MCF 10A (cell line): ENCODE data around the gene SLC26A9. TPM values are rescaled to one million over a fixed set of nuclear protein-coding genes. Genes with fewer than 3 reads are reported as not detected.

ENCODE experiments used
- BruUV-seq: library from RNA; stranded (reverse); fragments of 400-500 nt; replicated peaks from 2 replicates; lab custom pipeline; 2021; lab: Mats Ljungman, UMichigan
- CTCF ChIA-PET: fragments of 300-600 bp; sonication (Branson Sonifier 250); formaldehyde crosslinking; extraction: SDS; loops from one replicate; lab custom pipeline; 2021; ENCODE audit warnings: antibody characterized with exemption, inconsistent platforms; lab: Yijun Ruan, JAX
- POLR2A ChIA-PET: fragments of 300-600, 350-650 bp; sonication (Branson Sonifier 250); formaldehyde crosslinking; extraction: SDS; loops from one replicate; lab custom pipeline; 2020; ENCODE audit warnings: antibody characterized with exemption, inconsistent platforms; lab: Yijun Ruan, JAX
- DNase-seq: peaks from one replicate; pipeline ENCODE4 v3.0.0-alpha.2; 2018; ENCODE audit not compliant: unreplicated experiment
- H3K27ac Mint-ChIP-seq: one replicate; pipeline ENCODE4 v1.8.0; 2022; ENCODE audit warnings: mild to moderate bottlenecking, low read depth, mixed read lengths; ENCODE audit not compliant: unreplicated experiment
- H3K27me3 Mint-ChIP-seq: one replicate; pipeline ENCODE4 v1.8.0; 2022; ENCODE audit warnings: mixed read lengths; ENCODE audit not compliant: insufficient read depth, unreplicated experiment
- H3K36me3 Mint-ChIP-seq: one replicate; pipeline ENCODE4 v1.8.0; 2022; ENCODE audit warnings: mild to moderate bottlenecking, moderate library complexity, mixed read lengths; ENCODE audit not compliant: insufficient read depth, unreplicated experiment
- H3K4me1 Mint-ChIP-seq: one replicate; pipeline ENCODE4 v1.8.0; 2022; ENCODE audit warnings: mixed read lengths; ENCODE audit not compliant: insufficient read depth, unreplicated experiment
- H3K4me3 Mint-ChIP-seq: one replicate; pipeline ENCODE4 v1.8.0; 2022; ENCODE audit warnings: mild to moderate bottlenecking, moderate library complexity, mixed read lengths; ENCODE audit not compliant: unreplicated experiment
- H3K9me3 Mint-ChIP-seq: one replicate; pipeline ENCODE4 v1.8.0; 2022; ENCODE audit warnings: mixed read lengths; ENCODE audit not compliant: unreplicated experiment
- CTCF ChIP-seq: fragments of 200-600 bp; IDR thresholded peaks from one replicate; pipeline ENCODE4 v1.8.0; 2022; ENCODE audit warnings: antibody characterized with exemption, mild to moderate bottlenecking; ENCODE audit not compliant: unreplicated experiment
- intact Hi-C: fragments of 100-400 bp; cut with micrococcal nuclease; formaldehyde crosslinking; loops from 2 replicates; pipeline ENCODE4 v1.14.1; 2022
- total RNA-seq: library from RNA; stranded (reverse); gene quantifications from 2 replicates; pipeline ENCODE4 v1.2.3, GENCODE V29; 2022

Gene SLC26A9
- total RNA-seq, 1 experiment from 2014 or later = not detected

- Mint-ChIP-seq H3K4me1 (peaks cover 45% of the 10 kb centered on the region), H3K27me3 (peaks cover 56% of the 10 kb centered on the region), H3K9me3 (no peaks in the 10 kb centered on the region), H3K27ac (no peak overlapping the region), H3K4me3 (no peak overlapping the region), H3K36me3 (no peaks in the 10 kb centered on the region)
- CTCF ChIA-PET = interaction anchor here (0.7 to 5.4 kb wide), 5 partner anchors 12 to 175 kb away, joined by 3 to 38 read pairs (median 4); no protein-coding TSS in a partner anchor
- POLR2A ChIA-PET = interaction anchor here (0.9 to 1.2 kb wide), 3 partner anchors 12 to 185 kb away, joined by 3 to 4 read pairs (median 3); no protein-coding TSS in a partner anchor
- intact Hi-C loops = no loop called here
- no TSS peak for BruUV-seq
- no peak for TF ChIP-seq CTCF
- peak; percentile 54 for DNase-seq
Observed at GRCh38 chr1:205934788-205935187, 8.5 kb downstream of the SLC26A9 start.

- POLR2A ChIA-PET = interaction anchor here (0.9 to 1.4 kb wide), 6 partner anchors 12 to 185 kb away, joined by 3 to 6 read pairs (median 4); no protein-coding TSS in a partner anchor
- CTCF ChIA-PET = interaction anchor here (0.6 to 5.4 kb wide), 11 partner anchors 10 to 276 kb away, joined by 3 to 38 read pairs (median 5); no protein-coding TSS in a partner anchor
- intact Hi-C loops = no loop called here
- no peak for TF ChIP-seq CTCF
- peak overlapping the region; percentile 2 for H3K4me3 Mint-ChIP-seq
- no peaks in the 10 kb centered on the region for H3K36me3 Mint-ChIP-seq
- peaks cover 40% of the 10 kb centered on the region for H3K4me1 Mint-ChIP-seq
- H3K27ac Mint-ChIP-seq = peak overlapping the region; percentile 60
- BruUV-seq = no TSS peak
- H3K9me3 Mint-ChIP-seq = no peaks in the 10 kb centered on the region
- H3K27me3 Mint-ChIP-seq = peaks cover 56% of the 10 kb centered on the region
- peak; percentile 98 for DNase-seq
Observed at GRCh38 chr1:205933671-205934618, 9.3 kb downstream of the SLC26A9 start.

GRCh38 chr1:205932776-205933175 is 10.5 kb downstream of the SLC26A9 start:
- H3K27me3 Mint-ChIP-seq = peaks cover 52% of the 10 kb centered on the region
- no peak overlapping the region for H3K4me3 Mint-ChIP-seq
- H3K4me1 Mint-ChIP-seq = peaks cover 40% of the 10 kb centered on the region
- ChIA-PET POLR2A (interaction anchor here (0.8 to 1.4 kb wide), 4 partner anchors 14 to 45 kb away, joined by 3 to 6 read pairs (median 4); no protein-coding TSS in a partner anchor), CTCF (interaction anchor here (0.7 to 5.4 kb wide), 8 partner anchors 9 to 274 kb away, joined by 5 to 38 read pairs (median 7); no protein-coding TSS in a partner anchor)
- H3K36me3 Mint-ChIP-seq = no peaks in the 10 kb centered on the region
- H3K9me3 Mint-ChIP-seq = no peaks in the 10 kb centered on the region
- DNase-seq = no peak
- intact Hi-C loops = no loop called here
- no peak overlapping the region for H3K27ac Mint-ChIP-seq
- BruUV-seq = no TSS peak
- TF ChIP-seq CTCF = no peak
